NB4 (cell line): ENCODE data around the gene ARHGAP25.

Experiments used
- DNase-seq: peaks from one replicate; pipeline ENCODE4 v3.0.0; 2010; ENCODE audit warnings: low read depth
- H3K4me3 ChIP-seq: one replicate; pipeline ENCODE4 v1.5.1; 2011; ENCODE audit warnings: mild to moderate bottlenecking, low read depth, low read length, moderate library complexity
- CTCF ChIP-seq: IDR thresholded peaks from one replicate; pipeline ENCODE4 v1.5.1; 2012; ENCODE audit warnings: low read depth, low read length
- MYC ChIP-seq: IDR thresholded peaks from 2 replicates; pipeline ENCODE4 v1.6.1; 2011; ENCODE audit warnings: low read depth, low read length
- POLR2A ChIP-seq: IDR thresholded peaks from 2 replicates; pipeline ENCODE4 v1.6.1; 2011; ENCODE audit warnings: mild to moderate bottlenecking; ENCODE audit not compliant: insufficient read length; ENCODE audit errors: extremely low read depth
- TF ChIP-seq, protein P1 (sequence below): IDR thresholded peaks from 2 replicates; pipeline ENCODE4 v1.6.1; 2011; ENCODE audit warnings: low read depth, low read length

Gene ARHGAP25

DNA sequence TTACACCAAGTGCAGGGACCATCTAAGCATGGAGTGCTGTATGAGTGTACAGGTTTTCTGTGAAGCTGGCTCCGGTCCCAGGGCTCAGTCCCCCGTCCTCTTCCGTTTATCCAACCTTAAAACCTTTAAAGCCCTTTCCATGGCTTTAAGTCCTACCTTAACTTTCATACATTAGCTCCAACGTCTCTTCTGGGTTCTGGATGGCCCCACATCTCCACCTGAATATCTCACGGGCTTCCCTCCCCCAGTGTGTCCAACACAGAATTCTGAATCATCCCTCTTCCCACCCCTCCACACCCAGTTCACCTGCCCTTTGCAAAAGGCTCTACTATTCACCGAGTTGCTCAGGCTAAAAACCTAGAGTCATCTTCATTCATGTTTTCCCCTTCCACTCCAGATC is 12.8 kb downstream of the ARHGAP25 start:
- TF ChIP-seq, protein P1, sequence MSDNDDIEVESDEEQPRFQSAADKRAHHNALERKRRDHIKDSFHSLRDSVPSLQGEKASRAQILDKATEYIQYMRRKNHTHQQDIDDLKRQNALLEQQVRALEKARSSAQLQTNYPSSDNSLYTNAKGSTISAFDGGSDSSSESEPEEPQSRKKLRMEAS = no peak
- TF ChIP-seq CTCF (no peak), POLR2A (no peak), MYC (no peak)
- no peak overlapping the region for H3K4me3 ChIP-seq
- DNase-seq = no peak

- DNase-seq = no peak
- H3K4me3 ChIP-seq = no peak overlapping the region
- TF ChIP-seq MYC = no peak
- no peak for TF ChIP-seq POLR2A
- no peak for TF ChIP-seq CTCF
- TF ChIP-seq, protein P1 = no peak
These were observed 13.3 kb downstream of the ARHGAP25 start for GRCh38 chr2:68747900-68748299.

DNA sequence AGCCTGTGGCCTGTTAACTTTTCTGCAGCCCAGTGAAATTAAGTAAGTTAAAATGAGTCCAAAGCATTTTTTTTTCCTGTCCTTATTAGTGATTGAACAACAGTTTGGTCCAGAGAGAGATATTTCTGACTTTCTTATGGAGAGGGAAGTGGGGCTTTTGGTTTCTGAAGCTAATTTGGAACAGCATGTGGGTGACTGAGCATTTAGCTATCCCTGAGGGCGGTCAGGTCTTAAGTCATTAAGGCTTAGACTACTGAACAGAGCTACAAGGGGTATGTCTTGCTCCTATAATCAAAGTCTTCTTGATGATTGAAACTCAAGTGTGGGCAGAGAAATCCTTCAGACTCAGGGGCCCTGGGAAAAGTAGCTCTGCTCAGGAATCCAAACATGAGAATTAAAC is 14.0 kb downstream of the ARHGAP25 start:
- TF ChIP-seq CTCF (no peak), POLR2A (no peak), MYC (no peak)
- DNase-seq = no peak

GRCh38 chr2:68749345-68749744 is 14.7 kb downstream of the ARHGAP25 start:
- DNase-seq = no peak
- no peak overlapping the region for H3K4me3 ChIP-seq
- TF ChIP-seq POLR2A (no peak), MYC (no peak), CTCF (no peak)
- TF ChIP-seq, protein P1 = no peak

More for the DNA sequence above, 14.0 kb downstream of the ARHGAP25 start:
- H3K4me3 ChIP-seq = no peak overlapping the region

GRCh38 chr2:68750592-68751396 is 16.2 kb downstream of the ARHGAP25 start:
- H3K4me3 ChIP-seq = no peak overlapping the region
- no peak for DNase-seq
- TF ChIP-seq, protein P1 = no peak
- TF ChIP-seq CTCF = no peak
- no peak for TF ChIP-seq POLR2A
- no peak for TF ChIP-seq MYC
